Right ventricle myocardium inferior (tissue), 1 donor: Measurements from ENCODE around the gene MAST3. TPM values are rescaled to one million over a fixed set of nuclear protein-coding genes. Genes with fewer than 3 reads are reported as not detected.
"Not testable (repeated sequence)": the region's sequence is repeated elsewhere in the genome, so short reads cannot be mapped to it uniquely, and the experiment has no call there.

Source experiments
- ATAC-seq: fragments of 200-7000 bp; cut with Tn5 transposase; one replicate; pipeline ENCODE4 v1.9.1; 2020; ENCODE audit warnings: mild to moderate bottlenecking, moderate library complexity
- DNase-seq: peaks from one replicate; pipeline ENCODE4 v3.0.0; 2021; ENCODE audit errors: missing footprints
- intact Hi-C: fragments of 100-400 bp; cut with DNase I; formaldehyde crosslinking; loops from one replicate; pipeline ENCODE4 v1.11.0; 2022
- total RNA-seq: library from RNA; stranded (reverse); fragmentation: NEBNext Ultra II Directional; extraction: Animal tissue kit (Norgen Biotek cat#: 25700); gene quantifications from one replicate; pipeline ENCODE4 v1.2.1, GENCODE V29; 2021
- donor health status: DM: no; HTN: yes; CAD: no; lungs with severe emphysema.

The MAST3 gene
- total RNA-seq, 1 donor from 2014 or later, result 5.5 TPM

GRCh38 chr19:18150776-18151624 is 53.4 kb downstream of the MAST3 start:
- intact Hi-C loops, result loop anchor here (5.0 kb wide), 1 partner anchor 51 kb away; the partner anchor contains the start of gene RAB3A
- ATAC-seq (no peak), DNase-seq (no peak)

GRCh38 chr19:18152442-18152816 is 54.9 kb downstream of the MAST3 start:
- intact Hi-C loops, result loop anchor here (2.0 to 5.0 kb wide), 2 partner anchors 34 to 50 kb away; partner anchors contain the start of gene RAB3A
- peak; percentile 97 for DNase-seq

GRCh38 chr19:18152817-18153555 is 55.4 kb downstream of the MAST3 start, which contains the start of gene PIK3R2:
TSS of gene PIK3R2 (plus strand) at chr19:18153163. CDS start at chr19:18155880, 2,717 bp downstream.
- DNase-seq, result peak; percentile 99
- ATAC-seq, result peak; percentile 93
- intact Hi-C loops, result loop anchor here (2.0 to 5.0 kb wide), 2 partner anchors 34 to 49 kb away; partner anchors contain the start of gene RAB3A

More at GRCh38 chr19:18152442-18152816, 54.9 kb downstream of the MAST3 start:
- peak; percentile 77 for ATAC-seq

- DNase-seq (no peak), ATAC-seq (no peak)
- intact Hi-C loops, result loop anchor here (2.0 to 5.0 kb wide), 2 partner anchors 35 to 49 kb away; partner anchors contain the start of gene RAB3A
These were observed 56.1 kb downstream of the MAST3 start for GRCh38 chr19:18153556-18154134.

- intact Hi-C loops, result no loop called here
- DNase-seq, result no peak
- ATAC-seq, result no peak
These were observed 57.8 kb downstream of the MAST3 start for GRCh38 chr19:18155095-18156087.

- DNase-seq (no peak), ATAC-seq (no peak)
- intact Hi-C loops, result no loop called here
These were observed 58.7 kb downstream of the MAST3 start for GRCh38 chr19:18156268-18156667.

- peak; percentile 88 for DNase-seq
- ATAC-seq, result peak; percentile 10
- intact Hi-C loops, result no loop called here
These were observed 59.4 kb downstream of the MAST3 start for GRCh38 chr19:18156841-18157464.

GRCh38 chr19:18157465-18158063 is 60.0 kb downstream of the MAST3 start:
- ATAC-seq (no peak), DNase-seq (no peak)
- intact Hi-C loops, result no loop called here

- DNase-seq (no peak), ATAC-seq (no peak)
- intact Hi-C loops, result no loop called here
These were observed 60.9 kb downstream of the MAST3 start for GRCh38 chr19:18158467-18158866.

GRCh38 chr19:18159059-18159616 is 61.6 kb downstream of the MAST3 start:
- DNase-seq, intact Hi-C loops, ATAC-seq: not testable (repeated sequence)

GRCh38 chr19:18159810-18160209 is 62.2 kb downstream of the MAST3 start:
- intact Hi-C loops, result no loop called here
- no peak for DNase-seq
- ATAC-seq, result no peak

GRCh38 chr19:18160493-18160970 is 63.0 kb downstream of the MAST3 start:
- ATAC-seq (peak; percentile 27), DNase-seq (no peak)
- intact Hi-C loops, result no loop called here

- intact Hi-C loops, result no loop called here
- ATAC-seq (peak; percentile 81), DNase-seq (peak; percentile 92)
These were observed 63.5 kb downstream of the MAST3 start for GRCh38 chr19:18160971-18161635.

GRCh38 chr19:18161636-18162002 is 64.0 kb downstream of the MAST3 start:
- ATAC-seq, result peak; percentile 7
- intact Hi-C loops, result no loop called here
- DNase-seq, result no peak

GRCh38 chr19:18164072-18164471 is 66.5 kb downstream of the MAST3 start:
- intact Hi-C loops, result no loop called here
- no peak for DNase-seq
- ATAC-seq, result no peak

- ATAC-seq, result no peak
- intact Hi-C loops, result no loop called here
These were observed 68.4 kb downstream of the MAST3 start for GRCh38 chr19:18165794-18166544.

More at GRCh38 chr19:18165794-18166544, 68.4 kb downstream of the MAST3 start:
- DNase-seq, result no peak
